T-helper 1 cell treated with Interleukin-12 subunit alpha and Interleukin-12 subunit beta and Interleukin-4 antibody, amounts not matched to agents 30 ng/mL and 1 ng/mL, for 36 hours (primary cell): ENCODE measurements around the gene PAPOLB. TPM values are rescaled to one million over a fixed set of nuclear protein-coding genes. Genes with fewer than 3 reads are reported as not detected.
"Not testable (repeated sequence)": the region's sequence is repeated elsewhere in the genome, so short reads cannot be mapped to it uniquely, and the experiment has no call there.

Experiments used
- intact Hi-C: fragments of 100-400 bp; cut with micrococcal nuclease; formaldehyde crosslinking; loops from one replicate; pipeline ENCODE4 v1.15.1; 2024
- total RNA-seq: library from RNA; stranded (reverse); gene quantifications from 2 replicates; pipeline ENCODE4 v1.2.3, GENCODE V29; 2022

The PAPOLB gene
- total RNA-seq = not detected in 2 replicates

DNA sequence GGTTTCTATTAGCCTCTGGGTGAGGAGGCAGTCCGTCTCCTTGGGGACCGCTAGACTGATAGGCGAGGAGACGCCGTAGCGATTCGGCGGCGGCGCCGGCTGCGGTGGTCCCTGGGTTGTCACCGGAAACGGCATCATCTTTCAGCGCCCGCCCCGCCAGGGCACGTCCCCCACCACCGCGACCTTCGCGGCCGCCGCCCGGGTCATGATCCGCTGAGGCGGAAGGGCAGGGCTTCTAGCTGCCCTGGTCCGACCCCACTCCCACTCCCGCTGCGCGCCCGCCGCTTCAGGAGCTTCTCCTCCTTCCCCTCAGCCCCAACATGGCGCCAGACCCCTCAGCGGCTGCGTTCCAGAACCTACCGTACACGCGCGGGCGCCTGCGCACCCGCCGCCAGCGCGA, at the start of gene PAPOLB:
TSS of gene PAPOLB (minus strand) at position 358 of the 400 bp plus-strand sequence. CDS start at position 138, 220 bp downstream.
- intact Hi-C loops = no loop called here

DNA sequence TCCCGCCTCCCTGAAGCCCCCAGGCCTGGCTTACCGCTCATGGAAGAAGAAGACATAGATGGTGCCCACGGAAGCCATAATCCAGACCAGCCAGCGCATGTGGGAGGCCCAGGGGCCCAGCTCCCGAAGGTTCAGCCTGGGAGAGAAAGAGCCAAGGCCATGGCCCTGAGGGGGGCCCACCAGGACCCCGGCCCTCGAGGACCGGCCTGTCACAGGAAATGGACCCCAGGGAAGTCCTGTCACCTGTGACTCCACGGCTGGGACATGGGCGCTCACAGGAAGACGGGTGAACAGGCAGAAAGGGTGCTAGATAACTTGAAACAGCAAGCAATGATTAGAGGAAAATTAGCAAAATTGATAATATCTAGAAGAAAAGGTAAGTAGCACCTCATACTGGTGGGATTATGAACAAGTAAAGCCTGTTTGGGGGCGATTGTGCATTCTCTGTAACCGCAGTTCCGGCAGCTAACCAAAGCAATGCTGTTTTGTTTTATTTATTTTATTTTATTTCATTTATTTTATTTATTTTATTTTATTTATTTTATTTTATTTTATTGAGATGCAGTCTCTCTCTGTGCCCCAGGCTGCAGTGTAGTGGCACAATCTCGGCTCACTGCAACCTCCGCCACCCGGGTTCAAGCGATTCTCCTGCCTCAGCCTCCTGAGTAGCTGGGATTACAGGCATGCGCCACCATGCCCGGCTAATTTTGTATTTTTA, 49.4 kb upstream of the PAPOLB start:
- intact Hi-C loops = no loop called here

DNA sequence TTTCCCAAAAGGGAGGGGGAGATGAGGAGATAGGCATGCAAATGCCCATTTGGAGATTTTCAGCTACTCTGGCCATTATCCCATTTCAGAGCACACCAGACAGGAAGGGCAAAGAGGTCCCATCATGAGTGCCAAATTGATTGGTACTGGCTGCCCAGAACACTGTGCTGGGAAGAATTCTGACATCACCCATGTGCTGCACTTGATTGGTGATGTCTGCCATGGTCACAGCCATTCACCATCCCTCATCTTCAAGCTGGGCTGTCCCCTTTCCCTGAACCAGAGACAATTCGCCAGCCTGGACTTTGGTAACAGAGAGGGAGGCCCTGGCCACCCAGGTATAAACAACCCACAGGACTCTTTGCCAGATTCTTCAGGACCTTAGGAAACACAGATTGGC, 44.9 kb upstream of the PAPOLB start:
- intact Hi-C loops = no loop called here

DNA sequence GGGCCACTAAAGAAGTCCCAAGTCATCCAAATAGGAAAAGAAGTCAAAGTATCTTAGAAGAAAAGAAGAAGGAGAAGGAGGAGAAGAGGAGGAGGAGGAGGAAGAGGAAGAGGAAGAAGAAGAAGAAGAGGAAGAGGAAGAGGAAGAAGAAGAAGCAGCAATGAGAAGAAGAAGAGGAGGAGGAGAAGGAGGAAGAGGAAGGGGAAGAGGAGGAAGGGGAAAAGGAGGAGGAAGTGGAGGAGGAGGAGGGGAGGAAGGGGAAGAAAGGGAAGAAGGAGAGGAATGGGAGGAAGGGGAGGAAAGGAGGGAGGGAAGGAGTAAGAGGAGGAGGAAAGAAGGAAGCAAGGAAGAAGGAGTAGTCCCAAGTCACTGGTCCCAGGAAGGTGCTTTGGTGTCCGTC, 43.3 kb upstream of the PAPOLB start:
- intact Hi-C loops = no loop called here

DNA sequence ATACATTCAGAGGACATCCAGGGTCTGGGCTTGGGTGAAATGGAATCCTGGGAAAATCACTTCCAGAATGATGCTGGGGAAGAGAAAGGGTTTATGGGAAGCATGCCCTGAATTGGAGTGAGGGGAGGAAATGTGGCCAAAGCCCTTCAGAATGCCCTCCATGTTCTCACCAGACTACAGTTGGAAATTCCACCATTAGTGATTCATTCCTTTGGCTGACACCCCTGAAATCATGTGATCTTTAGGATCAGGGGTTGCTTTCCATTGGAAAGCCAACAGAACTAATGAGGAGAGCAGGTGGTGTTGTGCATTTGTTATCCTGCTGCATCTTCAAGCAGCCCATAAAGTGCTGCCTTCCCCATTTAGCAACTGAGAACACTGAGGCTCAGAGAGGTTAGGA, 42.5 kb upstream of the PAPOLB start:
- intact Hi-C loops = no loop called here

DNA sequence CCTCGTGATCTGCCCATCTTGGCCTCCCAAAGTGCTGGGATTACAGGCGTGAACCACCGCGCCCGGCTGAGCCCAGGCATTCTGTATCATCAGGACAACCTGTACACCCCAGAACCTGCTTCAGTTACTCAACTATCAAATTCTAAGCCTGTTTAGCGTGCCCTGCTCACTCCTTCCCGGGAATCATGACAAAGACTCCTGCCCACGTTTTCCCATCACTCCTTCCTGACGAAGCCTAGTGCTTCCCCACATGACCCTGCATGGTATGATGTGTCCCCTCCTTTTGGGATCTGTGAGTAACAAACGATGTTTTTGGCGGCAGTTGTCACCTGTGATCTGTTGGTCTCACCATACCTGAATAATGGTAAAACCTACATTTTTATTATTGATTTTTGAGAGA, 33.9 kb upstream of the PAPOLB start:
- intact Hi-C loops = no loop called here

DNA sequence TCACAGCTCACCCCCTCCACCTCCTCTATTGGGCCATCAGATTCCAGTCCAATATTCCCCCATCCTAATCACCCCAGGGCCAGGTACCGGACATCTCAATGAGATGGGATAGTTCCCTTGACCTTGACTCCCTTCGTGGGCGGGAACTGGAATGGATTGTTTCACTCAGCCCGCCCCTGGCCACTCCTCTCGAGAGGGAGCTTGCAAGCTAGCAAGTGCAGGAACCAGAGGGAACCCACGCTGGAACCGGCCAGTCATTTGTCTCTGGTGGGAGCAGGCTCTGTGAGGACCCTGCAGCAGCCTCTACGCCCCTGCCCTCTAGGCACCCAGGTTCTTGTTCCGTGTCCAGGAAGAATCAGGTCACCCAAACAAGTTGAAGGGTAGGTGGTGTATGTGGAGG, 32.7 kb upstream of the PAPOLB start:
- intact Hi-C loops = no loop called here

DNA sequence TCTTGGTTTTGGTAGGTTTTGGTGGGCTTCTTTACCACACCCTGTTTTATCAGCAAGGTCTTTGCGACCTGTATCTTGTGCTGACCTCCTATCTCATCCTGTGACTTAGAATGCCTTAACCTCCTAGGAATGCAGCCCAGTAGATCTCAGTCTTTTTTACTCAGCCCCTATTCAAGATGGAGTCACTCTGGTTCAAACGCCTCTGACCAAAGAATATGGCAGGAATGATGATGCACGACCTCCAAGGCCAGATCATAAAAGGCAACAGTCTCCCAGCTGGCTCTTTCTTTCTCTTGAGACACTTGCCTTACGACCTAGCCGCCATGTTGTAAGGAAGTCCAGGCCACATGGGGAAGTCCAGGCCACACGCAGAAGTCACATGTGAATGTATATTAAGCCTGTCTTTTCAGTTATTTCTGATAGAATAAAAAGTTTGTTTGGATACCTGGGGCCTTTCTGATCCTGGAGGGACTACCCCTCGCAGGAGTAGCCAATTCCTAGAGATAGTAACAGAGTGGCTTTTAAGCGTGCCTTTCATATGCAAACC, 32.2 kb upstream of the PAPOLB start:
- intact Hi-C loops = no loop called here

DNA sequence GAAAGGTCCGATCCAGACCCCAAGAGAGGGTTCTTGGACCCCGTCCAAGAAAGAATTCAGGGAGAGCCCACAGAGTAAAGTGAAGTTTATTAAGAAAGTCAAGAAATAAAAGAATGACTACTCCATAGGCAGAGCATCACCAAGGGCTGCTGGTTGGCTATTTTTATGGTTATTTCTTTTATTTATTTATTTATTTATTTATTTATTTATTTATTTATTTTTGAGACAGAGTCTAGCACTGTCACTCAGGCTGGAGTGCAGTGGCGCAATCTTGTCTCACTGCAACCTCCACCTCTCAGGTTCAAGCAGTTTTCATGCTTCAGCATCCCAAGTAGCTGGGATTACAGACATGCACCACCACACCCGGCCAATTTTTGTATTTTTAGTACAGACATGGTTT, 31.4 kb upstream of the PAPOLB start:
- intact Hi-C loops = not testable (repeated sequence)

DNA sequence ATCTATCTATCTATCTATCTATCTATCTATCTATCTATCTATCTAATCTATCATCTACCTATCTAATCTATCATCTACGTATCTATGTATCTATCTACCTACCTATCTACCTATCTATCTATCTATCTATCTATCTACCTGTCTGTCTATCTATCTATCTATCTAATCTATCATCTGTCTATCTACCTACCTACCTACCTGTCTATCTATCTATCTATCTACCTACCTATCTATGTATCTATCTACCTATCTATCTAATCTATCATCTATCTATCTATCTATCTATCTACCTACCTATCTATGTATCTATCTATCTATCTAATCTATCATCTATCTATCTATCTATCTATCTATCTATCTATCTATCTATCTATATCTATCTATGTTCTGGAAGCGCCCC, 29.7 kb upstream of the PAPOLB start:
- intact Hi-C loops = not testable (repeated sequence)

DNA sequence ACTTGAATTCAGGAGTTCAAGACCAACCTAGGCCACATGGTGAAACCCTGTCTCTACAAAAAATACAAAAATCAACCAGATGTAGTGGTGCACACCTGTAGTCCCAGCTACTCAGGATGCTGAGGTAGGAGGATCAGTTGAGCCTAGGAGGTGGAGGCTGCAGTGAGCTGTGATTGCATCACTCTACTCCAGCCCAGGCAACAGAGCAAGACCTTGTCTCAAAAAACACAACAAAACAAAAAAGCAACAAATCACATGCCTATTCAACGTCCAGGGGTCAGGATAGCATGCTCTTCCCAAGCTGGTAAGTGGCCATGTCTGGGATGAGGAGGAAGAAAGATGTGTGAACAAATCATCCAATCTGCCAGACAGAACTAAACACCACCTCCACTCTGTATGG, 27.9 kb upstream of the PAPOLB start:
- intact Hi-C loops = loop anchor here (10.0 kb wide), 1 partner anchor 275 kb away; no protein-coding TSS in a partner anchor

DNA sequence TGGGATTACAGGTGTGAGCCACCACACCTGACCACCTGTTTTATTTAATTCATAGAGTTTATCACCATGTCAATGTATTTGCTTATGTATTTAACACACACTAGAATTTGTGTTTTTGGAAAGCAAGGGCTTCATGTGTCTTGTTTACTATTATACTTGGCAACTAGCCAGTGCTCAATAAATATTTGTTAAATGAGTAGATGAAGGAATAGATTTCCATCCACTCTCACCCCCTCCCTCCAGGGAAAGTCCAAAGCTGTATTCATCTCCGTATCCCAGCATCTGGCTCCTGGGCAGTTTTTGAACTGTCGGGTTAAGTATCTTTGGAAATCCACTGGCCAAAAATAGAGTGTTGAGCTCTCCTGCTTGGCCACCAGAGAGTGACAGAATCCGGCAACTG, 26.3 kb upstream of the PAPOLB start:
- intact Hi-C loops = loop anchor here (10.0 kb wide), 1 partner anchor 273 kb away; no protein-coding TSS in a partner anchor

DNA sequence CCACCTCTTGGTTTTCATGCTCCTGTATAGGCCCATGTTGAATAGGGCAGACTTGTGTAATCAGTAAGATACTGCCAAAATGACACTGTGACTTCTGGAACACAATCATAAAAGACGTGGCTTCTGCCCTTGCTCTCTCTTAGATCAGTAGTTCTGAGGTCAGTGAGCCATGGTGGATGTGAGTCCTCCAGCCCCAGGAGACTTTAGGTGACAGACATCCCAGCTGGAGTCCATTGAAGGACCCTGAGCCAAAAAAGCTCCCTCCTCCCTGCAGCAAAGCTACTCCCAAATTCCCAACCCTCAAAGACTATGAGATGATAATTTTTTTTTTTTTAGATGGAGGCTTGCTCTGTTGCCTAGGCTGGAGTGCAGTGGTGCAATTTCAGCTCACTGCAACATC, 24.8 kb upstream of the PAPOLB start:
- intact Hi-C loops = loop anchor here (10.0 kb wide), 1 partner anchor 272 kb away; no protein-coding TSS in a partner anchor

DNA sequence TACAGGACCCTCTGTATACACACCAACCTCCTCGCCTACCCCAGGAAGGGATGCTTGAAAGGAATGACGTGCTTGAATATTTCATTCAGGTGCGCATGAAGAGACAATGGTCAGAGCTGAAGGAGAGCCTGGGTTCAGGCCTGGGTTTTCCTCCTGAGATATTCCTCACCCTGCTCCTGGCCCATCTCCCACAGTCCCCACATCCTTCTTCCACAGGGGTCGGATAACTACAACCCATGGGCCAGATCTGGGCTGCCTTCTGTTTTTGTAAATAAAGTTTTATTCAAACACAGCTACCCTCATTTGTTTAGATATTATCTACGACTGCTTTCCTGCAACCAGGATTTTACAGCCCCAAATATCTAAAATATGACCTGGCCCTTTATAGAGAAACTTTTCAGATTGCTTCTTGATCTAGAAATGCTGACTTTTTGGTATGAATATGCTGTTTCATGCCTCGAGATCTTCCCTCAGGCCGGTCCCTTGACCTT, 23.5 kb upstream of the PAPOLB start:
- intact Hi-C loops = loop anchor here (10.0 kb wide), 1 partner anchor 271 kb away; no protein-coding TSS in a partner anchor

DNA sequence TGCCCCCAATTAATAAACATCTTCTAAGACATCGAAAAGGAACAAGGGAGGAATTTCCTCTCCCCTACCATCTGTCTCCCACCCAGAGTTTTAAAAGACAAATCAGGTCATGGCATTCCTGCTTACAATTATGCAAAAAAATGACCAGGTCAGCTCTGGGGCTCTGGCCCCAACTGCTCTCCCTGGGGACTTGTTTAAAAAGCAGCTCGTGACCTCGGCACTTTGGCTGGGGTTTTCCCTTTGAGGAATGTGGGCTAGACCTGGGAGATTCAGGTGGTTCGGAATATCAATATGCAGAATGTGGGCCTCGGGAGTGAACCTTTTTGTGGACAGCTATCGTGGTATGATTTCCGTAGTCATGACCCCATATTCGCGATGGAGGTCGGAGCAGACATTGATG, 22.3 kb upstream of the PAPOLB start:
- intact Hi-C loops = loop anchor here (10.0 kb wide), 1 partner anchor 269 kb away; no protein-coding TSS in a partner anchor

DNA sequence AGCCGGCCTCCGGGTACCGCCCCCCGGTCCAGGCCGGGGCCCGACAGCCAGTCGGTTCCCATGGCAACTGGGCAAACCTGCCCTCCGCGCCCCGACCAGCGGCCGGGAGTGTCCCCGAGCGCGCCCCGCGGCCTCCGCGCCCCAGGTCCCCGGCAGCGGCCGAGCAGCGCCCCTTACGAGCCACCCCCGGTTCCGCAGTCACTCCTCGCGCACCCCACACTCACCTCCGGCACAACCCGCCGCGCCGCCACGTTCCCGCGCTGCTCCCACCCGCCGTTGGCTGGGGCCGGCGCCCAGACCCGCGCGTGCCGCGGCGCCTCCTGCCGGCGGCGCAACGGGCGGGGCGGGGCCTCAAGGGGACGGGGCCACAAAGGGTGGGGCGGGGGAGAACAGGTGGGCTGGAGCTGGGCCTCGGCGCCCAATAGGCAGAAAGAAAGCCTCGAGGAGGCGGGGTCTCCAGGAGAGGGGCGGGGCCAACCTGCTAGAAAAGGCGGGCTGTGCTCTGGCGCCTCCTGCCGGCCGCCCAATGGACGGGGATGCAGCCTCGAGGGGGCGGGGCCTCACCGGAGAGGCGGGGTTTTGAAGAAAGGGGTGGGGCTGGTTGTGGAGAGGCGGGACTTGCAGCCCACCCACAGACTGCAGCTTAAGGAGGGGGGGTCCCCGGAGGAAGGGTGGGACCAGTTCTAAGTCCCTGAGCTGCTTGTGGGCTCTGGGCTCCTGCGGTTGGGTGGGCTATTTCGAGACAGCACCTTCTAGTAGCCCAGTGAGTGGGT, 21.7 kb upstream of the PAPOLB start, which contains the start of gene RADIL:
TSS of gene RADIL (minus strand) at position 345 of the 773 bp plus-strand sequence. CDS start 5,577 bp downstream, outside the sequence.
- intact Hi-C loops = loop anchor here (1.0 to 10.0 kb wide), 4 partner anchors 53 to 269 kb away; no protein-coding TSS in a partner anchor

DNA sequence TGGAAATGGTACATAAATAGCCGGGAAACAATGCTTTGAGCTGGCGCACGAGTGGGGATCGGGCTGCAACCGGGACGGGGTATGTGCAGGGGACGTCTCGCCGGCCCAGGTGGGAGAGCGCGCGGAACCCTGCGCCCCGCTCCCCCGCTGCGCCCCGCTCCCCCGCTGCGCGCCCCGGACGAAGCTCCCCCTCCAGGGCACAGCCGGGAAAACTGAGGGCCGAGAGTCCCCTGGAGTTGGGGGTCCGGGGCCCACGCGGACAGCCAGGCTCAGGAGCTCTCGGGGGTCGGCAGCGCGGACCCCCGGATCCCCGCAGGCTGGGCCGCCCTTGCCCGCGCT, 21.2 kb upstream of the PAPOLB start:
- intact Hi-C loops = loop anchor here (1.0 to 10.0 kb wide), 4 partner anchors 52 to 268 kb away; no protein-coding TSS in a partner anchor

DNA sequence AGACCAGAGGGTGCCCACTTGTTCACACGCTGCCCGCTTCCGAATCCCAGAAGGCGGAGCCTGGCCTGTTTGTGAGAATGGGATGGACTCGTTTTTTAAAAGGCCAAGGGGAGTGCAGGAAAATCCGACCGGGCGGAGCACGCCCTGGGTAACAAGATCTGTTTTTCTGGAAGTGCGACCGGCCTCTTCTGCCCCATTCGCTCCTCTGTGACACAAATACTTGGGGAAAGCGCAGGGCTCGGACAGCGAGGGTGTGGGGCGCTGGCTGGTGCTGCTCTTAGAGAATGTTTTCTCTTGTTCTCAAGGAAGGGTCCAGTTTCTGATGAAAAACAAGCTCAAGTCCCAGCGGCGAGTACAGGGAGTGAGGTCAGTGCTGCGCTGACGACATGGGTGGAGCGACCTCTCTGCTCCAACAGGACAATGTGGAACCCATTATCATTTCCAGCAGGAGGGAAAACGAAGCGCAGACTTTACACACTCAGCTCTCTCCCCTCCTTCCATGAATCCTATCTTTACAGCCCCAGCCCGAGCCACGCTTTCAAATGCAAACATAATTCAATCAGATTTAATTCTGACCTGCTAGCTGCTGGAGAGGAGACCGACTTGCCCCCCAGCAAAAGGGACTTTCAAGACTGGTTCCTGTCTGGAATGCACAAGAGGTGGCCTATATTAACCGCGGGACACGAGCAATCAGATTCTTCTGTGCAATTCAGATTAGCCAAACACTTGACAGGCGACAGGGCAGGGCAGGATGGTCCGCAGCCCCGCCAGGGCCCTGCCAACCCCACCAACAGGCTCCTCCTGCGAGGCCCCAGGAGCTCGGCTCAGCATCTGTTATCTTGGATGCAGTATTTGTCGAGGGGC, 20.6 kb upstream of the PAPOLB start:
- intact Hi-C loops = loop anchor here (1.0 to 10.0 kb wide), 4 partner anchors 52 to 268 kb away; no protein-coding TSS in a partner anchor

DNA sequence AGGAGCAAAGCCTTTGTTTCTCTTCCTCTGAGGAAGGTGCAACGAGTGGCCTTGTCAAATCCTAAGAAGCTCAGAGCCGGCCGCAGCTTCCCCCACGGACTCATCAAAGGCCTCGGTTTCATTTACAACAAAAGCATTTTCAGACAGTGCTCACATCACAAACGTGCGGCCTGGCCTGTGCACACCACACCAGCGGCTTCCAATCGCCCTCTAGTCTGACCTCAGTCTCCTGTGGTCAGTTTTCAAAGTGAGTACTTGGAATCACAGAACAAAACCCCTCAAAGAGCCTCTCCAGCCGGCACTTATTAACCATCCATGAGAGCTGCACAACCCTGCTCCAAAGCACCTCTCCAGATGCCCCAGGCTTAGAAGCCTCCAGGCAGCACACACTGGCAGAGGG, 18.4 kb upstream of the PAPOLB start:
- intact Hi-C loops = loop anchor here (10.0 kb wide), 1 partner anchor 265 kb away; no protein-coding TSS in a partner anchor

DNA sequence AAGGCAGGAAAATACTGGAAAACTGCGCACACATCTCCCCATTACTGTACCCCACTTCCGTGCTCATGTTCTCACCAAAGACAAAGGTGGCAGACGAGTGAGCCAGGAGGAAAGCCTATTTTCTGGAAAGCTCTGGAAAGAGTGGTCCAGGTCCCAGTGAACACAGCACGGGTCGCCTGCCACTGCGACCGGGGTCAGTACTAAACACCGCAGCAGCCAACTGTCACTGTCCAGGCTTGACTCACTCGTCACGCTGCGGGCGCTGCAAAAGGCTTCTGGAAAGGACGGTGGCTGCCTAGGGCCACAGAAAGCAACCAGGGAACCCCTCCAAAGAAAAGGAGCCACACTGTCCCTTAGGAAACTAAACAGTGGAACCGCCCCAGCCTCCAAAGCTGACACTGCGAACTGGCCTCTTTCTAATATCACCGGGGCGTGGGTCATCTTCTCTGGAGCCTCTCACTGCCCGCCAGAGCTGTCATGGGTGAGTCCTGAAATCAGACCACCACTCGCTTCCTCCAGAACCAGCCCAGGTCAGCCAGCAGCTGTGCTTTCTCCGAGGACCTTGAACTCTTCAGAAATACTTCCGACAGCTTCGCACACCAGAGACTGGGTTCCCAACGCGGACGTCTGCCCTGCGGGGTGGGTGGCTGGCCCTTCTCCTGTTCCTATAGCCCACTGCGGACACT, 17.7 kb upstream of the PAPOLB start:
- intact Hi-C loops = loop anchor here (10.0 kb wide), 1 partner anchor 265 kb away; no protein-coding TSS in a partner anchor
